NOMO-1 (cell line): Measurements from ENCODE around the gene NSMF.
"Not testable (repeated sequence)": the region's sequence is repeated elsewhere in the genome, so short reads cannot be mapped to it uniquely, and the experiment has no call there.

ENCODE experiments used
- DNase-seq, 2 experiments: peaks; one replicate each; lab custom pipeline; 2025; ENCODE audit not compliant: unreplicated experiment in 2 of 2; lab: John Stamatoyannopoulos, UW

NSMF gene

DNA sequence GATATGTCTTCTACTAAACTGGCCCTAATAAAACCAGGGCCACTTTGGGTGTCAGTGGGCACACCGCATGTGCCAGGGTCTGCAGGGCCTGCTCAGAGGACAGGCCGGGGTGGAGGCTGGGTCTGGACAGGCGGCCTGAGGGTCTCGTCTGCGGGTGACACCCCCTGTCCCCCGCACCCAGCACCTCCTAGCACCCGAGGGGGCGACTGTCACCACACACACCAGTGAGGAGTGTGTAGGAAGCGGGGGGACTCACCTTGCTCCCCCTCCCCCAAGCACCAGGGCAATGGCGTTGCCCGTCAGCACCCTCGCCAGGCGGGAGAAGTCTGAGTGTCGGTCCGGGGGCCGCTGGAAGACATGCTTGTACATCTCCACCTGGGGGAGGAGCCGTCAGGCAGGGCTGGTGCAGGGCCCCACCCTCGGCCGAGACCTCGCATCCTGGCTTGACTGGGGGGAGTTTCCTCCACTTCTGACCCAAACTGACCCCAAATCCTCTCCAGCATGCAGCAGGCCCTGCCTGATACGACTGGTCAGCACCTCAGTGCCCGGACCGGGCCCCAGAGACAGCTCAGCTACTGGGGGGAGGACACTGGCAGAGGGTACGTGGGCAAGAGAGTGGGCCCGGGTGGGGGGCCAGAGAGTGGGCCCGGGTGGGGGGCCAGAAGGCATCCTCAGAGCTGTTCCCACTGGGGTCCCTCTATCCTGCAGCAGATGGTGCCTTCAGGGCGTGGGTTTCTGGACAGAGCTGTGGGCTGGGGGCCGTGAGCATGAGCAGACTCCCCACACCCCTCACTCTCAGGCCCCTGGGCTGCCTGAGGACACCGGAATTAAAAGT lies 18.9 kb upstream of the NSMF start:
- DNase-seq: no peak

DNA sequence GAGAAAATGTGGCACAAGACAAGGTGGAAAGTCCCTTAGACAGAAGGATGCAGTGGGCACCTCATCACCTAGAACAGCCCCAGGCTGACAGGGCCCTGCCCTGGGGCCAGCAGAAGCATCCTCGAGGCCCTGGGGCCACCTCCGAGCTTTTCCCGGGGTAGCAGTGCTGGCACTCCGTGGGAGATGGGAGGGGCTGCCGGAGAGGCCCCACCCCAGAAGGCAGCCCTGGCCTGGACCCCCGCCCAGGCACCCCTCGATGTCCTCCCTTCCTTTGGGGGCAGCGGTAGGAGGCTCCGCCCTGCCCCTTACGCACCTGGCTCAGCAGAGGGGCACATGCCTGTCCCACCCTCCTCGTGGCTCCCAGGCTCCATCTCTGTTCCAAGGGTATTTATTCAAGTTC lies 17.7 kb upstream of the NSMF start:
- no peak for DNase-seq

DNA sequence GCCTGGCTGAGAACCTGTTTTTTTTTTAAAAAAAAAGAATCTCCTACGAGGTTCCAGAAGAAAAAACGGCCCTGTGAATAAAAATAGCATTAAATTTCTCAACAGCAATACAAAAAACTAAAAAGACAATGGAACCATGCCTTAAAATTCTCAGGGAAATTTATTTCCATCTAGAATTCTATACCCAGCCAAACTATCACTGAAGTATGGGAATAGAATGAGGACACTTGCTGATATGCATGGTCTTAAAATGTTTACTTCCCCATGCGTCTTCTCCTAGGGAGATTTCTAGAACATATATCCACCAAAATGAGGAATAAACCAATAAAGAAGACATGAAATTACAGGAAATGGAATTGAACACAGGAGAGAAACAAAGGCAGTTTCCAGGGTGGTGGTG lies 16.5 kb upstream of the NSMF start:
- DNase-seq: no peak

DNA sequence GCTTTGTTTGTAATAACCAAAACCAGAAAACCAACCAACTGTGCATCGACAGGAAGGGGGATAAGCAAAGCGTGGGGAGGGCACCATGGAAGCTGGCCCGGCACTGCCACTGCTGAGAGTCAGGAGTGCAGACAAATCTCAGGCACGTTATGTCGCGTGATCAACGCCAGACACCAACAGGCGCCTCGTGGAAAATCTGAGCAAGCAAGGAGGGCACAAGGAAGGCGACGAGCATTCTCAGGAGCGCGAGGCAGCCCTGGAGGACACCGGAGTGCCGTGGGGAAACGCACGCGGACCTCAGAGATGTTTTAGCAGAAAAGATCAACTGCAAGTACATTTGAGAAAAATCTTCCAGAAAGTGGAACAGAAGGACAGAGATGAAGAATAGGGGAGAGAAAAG lies 15.1 kb upstream of the NSMF start:
- DNase-seq: no peak

DNA sequence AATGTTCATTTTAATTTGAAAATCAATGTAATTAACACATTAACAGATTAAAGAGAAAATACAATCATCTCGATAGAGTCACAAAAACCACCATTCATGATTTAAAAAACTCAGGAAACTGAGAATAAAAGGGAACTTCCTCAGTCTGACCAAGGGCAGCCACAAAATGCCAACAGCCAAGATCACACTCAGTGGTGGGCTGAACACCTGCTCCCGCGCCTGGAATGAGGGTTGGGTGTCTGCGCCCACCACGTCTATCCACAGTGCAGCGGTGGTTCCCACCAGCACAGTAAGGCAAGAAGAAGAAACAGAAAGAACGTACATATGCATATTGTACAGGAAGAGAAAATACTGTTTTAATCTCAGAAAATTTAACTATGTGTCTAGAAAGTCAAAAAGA lies 11.7 kb upstream of the NSMF start:
- peak in 1 of 2 experiments; percentile 47 for DNase-seq

DNA sequence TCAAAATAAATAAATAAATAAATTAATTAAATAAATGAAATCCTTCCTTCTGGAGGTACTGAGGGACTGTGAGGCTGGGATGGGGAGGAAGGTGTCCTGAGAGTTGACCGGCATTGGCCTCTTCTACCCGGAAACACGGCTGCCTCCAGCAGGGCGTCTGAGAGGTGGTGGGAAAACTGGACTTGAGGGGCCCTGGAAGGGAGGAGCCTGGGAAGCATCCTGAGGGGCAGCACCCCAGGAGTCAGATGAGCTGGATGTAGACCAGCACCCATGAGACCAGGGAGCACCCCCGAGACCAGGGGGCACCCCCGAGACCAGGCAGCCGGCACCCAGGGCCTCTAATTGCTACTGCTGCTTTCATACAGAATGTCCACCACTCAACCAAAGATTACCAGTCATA lies 8.8 kb upstream of the NSMF start:
- DNase-seq: no peak

DNA sequence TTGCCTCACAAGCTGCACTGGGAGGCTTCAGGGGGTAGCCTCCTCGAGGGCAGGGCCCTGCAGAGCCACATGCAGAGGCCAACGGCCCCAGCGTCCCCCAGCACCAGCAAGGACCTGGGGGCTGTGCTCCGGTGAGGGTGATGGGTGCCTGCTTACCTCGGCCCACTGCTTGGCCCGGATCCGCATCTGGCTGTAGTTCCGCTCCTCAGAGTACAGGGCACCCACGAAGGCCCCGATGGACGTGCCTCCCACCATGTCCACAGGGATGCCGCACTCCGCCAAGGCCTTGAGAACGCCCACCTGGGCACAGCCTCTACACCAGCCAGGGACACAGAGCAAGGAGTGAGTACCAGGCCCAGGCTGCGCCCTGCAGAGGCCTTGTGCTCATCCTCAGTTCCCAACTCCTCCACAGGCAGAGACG lies 8.0 kb upstream of the NSMF start:
- no peak for DNase-seq

DNA sequence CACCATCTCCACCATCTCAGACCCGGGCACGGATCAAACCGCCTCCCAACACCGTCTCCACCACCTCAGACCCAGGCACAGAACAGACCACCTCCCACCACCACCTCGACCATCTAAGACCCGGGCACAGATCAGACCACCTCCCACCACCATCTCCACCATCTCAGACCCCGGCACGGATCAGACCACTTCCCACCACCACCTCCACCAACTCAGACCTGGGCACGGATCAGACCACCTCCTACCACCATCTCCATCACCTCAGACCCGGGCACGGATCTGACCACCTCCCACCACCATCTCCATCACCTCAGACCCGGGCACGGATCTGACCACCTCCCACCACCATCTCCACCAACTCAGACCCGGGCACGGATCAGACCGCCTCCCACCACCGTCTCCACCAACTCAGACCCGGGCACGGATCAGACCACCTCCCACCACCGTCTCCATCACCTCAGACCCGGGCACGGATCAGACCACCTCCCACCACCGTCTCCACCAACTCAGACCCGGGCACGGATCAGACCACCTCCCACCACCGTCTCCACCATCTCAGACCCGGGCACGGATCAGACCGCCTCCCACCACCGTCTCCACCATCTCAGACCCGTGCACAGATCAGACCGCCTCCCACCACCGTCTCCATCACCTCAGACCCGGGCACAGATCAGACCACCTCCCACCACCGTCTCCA lies 7.4 kb upstream of the NSMF start:
- not testable (repeated sequence) for DNase-seq

DNA sequence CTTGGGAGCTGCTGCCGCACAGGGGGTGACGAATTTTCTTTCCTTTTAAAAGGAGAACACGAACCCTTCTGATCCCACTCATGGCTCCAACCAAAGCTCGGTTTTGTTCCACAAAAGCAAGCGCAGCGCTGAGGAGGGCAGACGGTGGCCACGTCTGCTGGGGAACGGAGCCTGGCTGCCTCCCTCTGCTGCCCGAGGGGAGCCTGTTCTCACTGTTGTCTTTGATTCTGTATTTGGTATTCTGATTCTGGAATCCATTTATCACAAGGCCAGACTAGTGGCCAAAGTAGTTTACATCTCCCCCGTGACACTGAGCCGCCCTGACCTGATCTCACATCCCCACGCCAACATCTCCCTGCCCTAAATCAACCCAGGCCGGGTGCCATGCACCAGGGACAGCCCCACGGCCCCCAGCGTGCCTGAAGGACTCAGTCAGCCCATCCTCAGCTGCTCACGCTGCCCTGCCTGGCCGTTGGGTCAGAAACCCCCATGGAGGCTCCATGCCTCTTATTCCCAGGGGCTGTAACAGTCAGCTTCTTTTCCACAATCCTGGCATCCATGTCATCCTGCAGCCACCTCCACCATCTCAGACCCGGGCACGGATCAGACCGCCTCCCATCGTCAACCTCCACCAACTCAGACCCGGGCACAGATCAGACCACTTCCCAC lies 6.7 kb upstream of the NSMF start:
- DNase-seq: no peak

DNA sequence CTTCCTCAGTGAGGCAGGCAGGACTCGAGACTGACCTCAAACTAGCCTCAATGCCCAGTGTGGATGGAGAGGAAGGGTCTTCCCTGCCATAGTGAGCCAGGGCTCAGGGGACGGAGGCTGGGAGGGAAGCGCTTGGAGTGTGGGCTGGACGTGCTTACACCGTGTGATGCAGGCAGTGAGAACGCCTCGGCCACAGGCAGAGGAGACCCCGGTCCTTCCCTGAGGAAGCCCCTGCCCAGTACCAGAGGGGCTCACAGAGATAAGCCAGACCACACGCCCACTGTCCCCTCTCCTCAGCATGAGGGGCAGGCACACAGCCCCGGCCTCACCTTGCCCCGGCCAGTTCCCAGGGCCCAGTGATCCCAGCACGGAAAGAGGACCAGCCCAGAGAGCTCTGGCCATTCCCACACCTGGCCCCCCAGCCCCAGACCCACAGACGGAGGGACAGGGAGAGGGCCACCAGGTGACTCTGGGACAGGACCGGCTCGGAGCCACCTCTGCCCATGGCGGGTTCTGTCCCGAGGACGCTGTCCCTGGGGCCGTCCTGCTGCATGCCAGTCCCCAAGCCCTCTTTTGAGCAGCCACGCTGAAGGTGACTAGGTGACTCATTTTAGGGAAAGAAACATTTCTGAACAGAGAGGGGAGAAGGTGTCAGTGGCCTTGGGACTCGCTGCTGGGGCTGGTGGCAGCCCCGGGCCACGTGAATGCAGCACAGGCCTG lies 6.0 kb upstream of the NSMF start:
- no peak for DNase-seq

DNA sequence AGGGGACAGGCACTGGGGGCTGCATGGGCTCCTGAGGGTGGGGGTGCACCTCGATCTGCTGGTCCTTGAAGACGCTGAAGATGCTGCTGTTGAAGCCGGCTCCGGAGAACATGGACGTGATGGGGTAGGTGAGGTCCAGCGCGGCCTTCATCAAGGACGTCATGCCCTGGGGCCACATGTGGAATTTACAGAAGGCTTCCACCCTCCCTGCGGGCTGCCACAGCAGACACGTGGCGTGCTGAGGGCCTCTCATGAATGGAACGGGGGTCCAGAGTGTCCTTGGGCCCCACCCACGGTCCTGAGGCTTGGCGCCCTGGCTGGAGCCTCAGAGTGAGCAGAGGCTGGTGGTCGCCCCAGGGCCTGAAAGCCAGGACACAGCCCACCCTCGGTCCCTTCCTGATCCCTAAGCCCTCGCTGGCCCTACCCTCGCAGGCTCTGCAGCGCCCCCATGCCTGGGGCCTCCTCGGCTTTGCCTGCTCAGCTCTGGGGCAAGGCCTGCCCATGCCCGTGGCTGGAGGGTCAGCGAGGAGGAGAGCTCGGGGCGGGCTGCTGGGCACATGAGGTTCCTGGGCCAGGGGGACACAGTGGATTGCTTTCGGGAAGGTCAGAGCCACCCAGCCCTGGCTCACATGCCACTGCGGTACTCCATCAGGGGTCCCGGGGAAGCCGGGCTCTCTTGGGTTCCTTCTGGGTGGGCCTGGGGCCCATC lies 5.3 kb upstream of the NSMF start:
- no peak for DNase-seq

DNA sequence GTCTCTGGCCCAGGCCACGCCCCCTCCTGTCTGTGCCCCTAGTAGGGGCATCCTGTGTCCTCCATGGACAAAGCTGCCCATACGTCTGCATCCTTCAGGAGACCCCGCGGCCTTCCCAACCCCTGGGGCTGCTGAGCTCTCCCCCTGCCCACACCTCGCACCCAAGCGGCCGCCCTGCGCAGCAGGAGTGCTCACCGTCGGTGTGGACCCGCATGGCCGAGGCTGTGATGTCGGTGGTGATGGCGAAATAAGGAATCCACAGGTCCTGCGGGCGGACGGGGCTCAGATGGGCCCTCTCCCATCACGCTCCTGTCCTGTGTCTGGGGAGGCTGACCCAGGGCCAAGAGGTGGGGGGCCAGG lies 4.8 kb upstream of the NSMF start:
- DNase-seq: no peak

DNA sequence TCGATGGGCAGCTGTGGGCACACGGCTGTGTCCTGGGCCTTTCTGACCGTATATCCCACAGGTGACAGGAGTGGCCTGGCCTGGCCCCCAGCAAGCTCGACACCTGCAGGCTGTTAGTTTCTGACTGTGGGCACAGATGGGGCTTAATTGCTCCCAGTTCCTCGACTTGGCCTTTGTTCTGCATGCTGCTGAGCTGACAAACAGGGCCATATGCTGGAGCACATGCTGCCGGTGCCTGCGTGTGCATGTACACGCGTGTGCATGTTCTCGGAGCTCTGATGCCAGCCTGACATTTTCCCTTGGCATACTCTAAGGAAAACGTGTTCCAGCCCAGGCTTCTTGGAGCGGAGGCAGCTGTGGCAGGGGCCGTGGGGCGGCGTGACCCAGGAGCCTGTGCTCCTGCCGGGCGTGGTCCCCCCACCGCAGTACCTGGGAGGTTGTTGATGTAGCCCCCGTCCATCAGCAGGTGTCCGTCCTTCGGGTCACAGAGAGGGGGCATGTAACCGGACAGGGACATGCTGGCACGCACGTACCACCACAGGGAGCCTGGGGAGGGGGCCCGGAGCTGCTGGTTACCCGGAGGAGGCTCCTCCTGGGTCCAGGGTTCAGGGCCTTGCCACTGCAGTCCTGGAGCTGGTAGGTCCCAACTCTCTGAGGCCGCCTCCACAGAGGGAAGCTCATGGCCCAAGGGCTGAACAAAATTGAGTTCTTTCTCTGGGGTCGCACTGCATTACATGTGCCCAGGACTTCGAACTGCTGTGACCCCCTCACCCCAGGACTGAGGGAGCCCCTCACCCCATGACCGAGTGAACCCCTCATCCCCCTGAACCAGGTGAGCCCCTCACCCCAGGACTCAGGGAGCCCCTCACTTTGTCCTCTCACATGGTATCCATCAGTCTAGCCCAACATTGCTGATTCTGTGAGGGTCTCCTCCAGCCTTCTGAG lies 4.1 kb upstream of the NSMF start:
- no peak for DNase-seq

DNA sequence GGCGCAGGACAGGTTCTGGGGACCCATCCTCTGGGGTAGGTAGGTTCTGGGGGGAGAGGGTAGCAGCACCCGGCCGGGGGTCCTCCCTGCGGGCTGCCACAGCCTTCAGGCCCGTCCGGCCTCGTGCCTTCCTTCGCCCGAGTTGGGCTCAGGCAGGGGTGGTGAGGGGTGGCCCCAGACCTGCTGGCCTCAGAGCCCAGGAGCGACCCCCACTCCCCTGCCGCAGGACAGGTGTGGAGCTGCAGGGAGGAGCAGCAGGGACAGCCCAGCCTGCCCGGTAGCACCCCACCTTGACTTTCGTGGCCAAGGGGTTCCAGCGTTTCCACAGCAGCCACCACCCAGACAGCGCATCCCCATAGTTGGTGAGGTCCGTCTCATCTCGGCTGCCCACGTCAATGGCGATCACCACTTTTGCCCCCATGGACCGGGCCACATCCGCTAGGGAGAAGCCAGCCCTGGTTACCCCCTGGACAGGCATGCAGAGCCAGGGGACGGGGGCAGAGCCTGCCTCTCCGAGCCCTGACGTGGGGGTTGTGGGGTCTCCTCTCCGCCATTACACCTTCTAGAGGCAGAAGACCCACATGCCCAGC lies 3.4 kb upstream of the NSMF start:
- no peak for DNase-seq

DNA sequence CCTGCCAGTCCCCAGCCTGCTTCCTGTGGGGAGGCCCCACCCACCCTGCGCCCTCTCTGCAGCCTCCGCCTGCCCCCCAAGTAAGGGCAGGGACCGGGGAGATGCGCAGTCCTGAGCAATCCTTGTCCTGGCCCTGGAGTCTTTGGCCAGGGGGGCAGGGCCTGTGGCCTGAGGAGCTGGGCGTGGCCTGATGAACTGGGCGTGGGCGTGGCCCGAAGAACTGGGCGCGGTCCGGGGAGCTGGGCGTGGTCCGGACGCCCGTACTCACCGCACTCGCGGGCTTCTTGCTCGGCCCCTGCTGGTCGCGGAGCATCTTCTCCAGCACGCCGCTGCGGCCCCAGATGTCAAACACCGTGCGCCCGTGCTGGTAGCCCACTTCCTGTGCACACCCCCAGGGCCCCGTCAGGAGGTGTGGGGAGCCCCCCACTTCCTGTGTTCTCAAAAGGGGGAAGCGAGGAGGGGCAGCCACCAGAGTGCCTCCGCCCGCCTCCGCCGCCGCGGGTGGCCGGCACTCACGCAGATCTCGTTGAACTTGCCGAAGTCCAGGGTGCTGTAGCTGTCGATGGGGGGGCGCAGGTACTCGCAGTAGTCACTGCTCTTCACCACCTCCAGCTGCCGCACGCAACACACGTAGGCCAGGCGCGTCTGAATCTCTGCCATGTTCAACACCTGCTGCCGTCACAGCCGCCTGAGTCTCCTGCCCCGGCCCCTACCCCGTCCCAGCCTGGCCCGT lies 2.7 kb upstream of the NSMF start:
- DNase-seq: peak; percentile 67 to 70

DNA sequence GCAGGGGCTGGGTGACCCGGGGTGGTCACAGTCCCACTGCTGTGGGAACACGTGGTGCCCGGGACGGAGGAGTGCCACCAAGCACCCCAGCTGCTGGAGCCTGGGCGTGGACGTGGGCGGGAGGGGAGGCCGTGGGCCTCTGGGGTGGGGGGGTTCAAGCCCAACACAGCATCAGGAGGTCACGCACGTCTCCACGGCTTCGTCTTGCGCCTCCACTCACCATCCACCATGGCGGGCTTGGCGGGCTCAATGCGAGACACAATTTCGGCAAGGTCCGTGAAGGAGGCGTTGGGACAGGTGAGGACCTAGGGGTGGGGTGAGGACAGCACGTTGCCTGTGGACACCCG lies 2.2 kb upstream of the NSMF start:
- no peak for DNase-seq

DNA sequence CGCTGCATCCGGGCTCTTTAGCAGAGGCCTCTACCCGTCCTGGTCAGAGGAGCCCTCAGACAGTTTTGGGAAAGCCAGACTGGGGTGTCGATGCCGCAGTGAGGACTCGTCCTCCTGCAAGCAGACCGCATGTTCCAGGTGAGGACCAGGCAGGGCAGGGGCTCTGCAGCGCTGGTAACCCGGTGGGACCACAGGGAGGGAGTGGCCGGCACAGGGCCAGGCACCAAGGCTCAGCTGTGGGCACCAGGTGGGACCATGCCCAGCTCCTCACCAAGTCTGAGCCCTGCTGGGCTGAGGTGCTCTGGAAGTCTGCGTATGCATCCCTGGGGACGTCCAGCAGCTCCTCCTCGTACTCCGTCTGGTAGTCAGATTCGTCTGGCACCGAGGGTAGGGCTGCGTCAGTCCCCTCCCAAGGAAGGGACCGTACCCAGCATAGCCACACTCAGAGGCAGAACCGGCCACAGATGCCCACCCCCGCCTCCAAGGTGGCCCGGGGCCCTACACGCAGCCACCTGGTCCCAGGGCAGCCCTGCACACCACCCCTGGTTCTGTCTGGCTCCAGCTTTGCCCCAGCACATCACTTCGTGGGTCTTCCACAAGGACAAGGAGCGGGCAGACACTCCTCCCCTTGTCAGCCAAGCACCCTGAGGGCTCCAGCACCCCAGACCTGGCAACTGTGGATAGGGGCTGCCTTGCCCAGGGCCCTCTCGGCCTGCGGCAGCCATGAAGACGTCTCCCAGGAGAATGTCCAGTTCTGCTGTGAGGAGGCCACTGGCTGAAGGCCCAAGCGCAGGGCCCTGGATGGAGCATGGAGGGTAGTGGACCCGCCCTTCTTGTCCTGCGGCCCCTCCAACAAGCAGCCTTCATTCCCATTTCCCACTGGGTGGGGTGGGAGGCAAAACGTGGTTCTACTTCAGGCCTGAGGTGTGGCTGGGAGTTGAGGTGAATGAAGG lies 1.5 kb upstream of the NSMF start:
- no peak for DNase-seq
